Osteocyte (in vitro differentiated cells): Measurements from ENCODE around the gene ODC1. TPM values are rescaled to one million over a fixed set of nuclear protein-coding genes. Genes with fewer than 3 reads are reported as not detected.

Experiments
- DNase-seq: peaks from one replicate; pipeline ENCODE4 v3.0.0; 2021; ENCODE audit warnings: mixed read lengths; ENCODE audit not compliant: unreplicated experiment; ENCODE audit errors: extremely low spot score
- H3K27ac Mint-ChIP-seq: one replicate; pipeline ENCODE4 v1.8.0; 2021; ENCODE audit warnings: mild to moderate bottlenecking, mixed read lengths; ENCODE audit not compliant: unreplicated experiment
- H3K27me3 Mint-ChIP-seq: one replicate; pipeline ENCODE4 v1.8.0; 2021; ENCODE audit warnings: mixed read lengths; ENCODE audit not compliant: unreplicated experiment
- H3K36me3 Mint-ChIP-seq: one replicate; pipeline ENCODE4 v1.8.0; 2021; ENCODE audit warnings: mixed read lengths; ENCODE audit not compliant: unreplicated experiment
- H3K4me1 Mint-ChIP-seq: one replicate; pipeline ENCODE4 v1.8.0; 2021; ENCODE audit warnings: mixed read lengths; ENCODE audit not compliant: unreplicated experiment
- H3K4me3 Mint-ChIP-seq: one replicate; pipeline ENCODE4 v1.8.0; 2021; ENCODE audit warnings: mild to moderate bottlenecking, moderate library complexity, mixed read lengths; ENCODE audit not compliant: unreplicated experiment
- H3K9me3 Mint-ChIP-seq: one replicate; pipeline ENCODE4 v1.8.0; 2021; ENCODE audit warnings: mixed read lengths; ENCODE audit not compliant: unreplicated experiment
- total RNA-seq: library from RNA; stranded (reverse); gene quantifications from 2 replicates; pipeline ENCODE4 v1.2.1, GENCODE V29; 2021
- TF ChIP-seq, protein P1 (sequence below): fragments of 200-600 bp; sonication (generic); IDR thresholded peaks from 2 replicates; pipeline ENCODE4 v1.5.0; 2021; ENCODE audit warnings: antibody characterized with exemption, mild to moderate bottlenecking, moderate library complexity

The ODC1 gene
- total RNA-seq, 1 donor from 2014 or later = 44.8 TPM

DNA sequence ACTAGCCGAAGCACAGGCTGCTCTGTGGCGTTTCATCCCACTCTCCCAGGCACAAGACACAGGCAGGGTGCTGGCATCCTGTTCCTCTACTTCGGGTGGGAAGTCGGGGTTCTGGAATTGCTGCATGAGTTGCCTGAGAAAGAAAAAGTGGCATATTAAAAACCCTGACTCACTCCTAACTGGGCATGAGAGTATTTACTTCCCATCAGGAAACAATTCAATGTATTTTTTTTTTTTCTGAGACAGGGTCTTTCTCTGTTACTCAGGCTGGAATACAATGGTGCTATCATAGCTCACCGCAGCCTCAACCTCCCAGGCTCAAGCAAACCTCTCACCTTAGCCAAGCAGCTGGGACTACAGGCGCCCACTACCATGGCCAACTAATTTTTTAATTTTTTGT lies 7.4 kb downstream of the ODC1 start:
- Mint-ChIP-seq H3K4me3 (no peak overlapping the region), H3K27ac (no peak overlapping the region), H3K27me3 (no peaks in the 10 kb centered on the region), H3K36me3 (peaks cover 47% of the 10 kb centered on the region), H3K4me1 (peaks cover 3% of the 10 kb centered on the region), H3K9me3 (no peaks in the 10 kb centered on the region)
- DNase-seq = no peak
- TF ChIP-seq, protein P1, sequence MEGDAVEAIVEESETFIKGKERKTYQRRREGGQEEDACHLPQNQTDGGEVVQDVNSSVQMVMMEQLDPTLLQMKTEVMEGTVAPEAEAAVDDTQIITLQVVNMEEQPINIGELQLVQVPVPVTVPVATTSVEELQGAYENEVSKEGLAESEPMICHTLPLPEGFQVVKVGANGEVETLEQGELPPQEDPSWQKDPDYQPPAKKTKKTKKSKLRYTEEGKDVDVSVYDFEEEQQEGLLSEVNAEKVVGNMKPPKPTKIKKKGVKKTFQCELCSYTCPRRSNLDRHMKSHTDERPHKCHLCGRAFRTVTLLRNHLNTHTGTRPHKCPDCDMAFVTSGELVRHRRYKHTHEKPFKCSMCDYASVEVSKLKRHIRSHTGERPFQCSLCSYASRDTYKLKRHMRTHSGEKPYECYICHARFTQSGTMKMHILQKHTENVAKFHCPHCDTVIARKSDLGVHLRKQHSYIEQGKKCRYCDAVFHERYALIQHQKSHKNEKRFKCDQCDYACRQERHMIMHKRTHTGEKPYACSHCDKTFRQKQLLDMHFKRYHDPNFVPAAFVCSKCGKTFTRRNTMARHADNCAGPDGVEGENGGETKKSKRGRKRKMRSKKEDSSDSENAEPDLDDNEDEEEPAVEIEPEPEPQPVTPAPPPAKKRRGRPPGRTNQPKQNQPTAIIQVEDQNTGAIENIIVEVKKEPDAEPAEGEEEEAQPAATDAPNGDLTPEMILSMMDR = no peak

DNA sequence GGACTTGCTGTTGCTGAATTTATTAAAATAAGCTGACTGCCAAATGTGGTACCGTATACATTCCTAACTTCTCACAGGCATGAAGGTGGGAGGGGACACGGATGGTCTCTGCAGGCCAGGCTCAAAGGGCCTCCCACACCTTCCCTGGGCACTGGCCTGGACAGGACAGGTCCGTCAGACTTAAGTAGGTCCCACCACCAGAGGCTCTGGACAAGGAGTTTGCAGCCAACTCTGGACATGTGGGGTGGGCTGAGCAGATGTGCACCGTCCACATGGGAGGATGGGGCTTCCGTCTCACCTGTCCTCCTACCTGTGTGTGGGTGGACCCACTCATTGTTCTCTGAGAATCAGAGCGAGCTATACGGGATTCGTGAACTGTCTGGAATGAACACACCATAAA lies 8.2 kb downstream of the ODC1 start:
- Mint-ChIP-seq H3K9me3 (no peaks in the 10 kb centered on the region), H3K27ac (no peak overlapping the region), H3K4me3 (no peak overlapping the region), H3K27me3 (no peaks in the 10 kb centered on the region), H3K4me1 (peaks cover under 1% of the 10 kb centered on the region), H3K36me3 (peaks cover 47% of the 10 kb centered on the region)
- TF ChIP-seq, protein P1 = no peak
- no peak for DNase-seq

DNA sequence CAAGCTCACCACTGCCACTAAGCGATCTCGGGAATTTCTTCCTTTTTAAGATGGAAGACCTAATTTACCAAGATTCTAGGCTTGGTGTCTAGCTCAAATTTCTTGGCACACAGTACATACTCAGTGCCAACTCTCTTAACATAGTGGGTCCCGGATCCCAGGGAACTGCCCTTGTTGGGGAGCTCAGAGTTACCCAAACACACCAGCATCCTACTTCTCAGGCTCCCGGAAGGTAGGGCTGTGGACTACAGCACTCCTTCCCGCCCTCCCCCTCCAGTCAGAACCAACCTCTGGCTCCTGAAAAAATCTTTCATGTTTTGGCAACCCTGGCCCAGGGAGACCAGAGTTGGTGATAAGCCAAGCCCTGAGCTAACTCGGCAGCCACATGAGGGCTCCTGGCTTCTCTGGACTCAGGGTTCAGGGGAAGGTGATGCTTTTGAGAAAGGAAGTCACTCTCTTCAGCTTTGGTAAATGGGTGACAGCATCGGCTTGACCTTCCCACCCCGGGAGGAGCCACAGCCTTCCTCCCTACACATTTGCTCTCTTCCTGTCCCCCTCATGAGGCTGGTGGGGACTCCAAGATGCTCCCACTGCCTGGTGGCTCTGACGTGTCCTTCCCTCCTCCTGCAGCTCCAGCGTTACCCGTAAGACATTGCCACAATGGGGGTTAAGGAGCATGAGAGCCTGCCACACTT lies 8.8 kb downstream of the ODC1 start:
- H3K9me3 Mint-ChIP-seq = no peaks in the 10 kb centered on the region
- no peak for DNase-seq
- H3K4me1 Mint-ChIP-seq = peaks cover 4% of the 10 kb centered on the region
- TF ChIP-seq, protein P1 = no peak
- H3K27ac Mint-ChIP-seq = no peak overlapping the region
- H3K4me3 Mint-ChIP-seq = no peak overlapping the region
- peaks cover 41% of the 10 kb centered on the region for H3K36me3 Mint-ChIP-seq
- H3K27me3 Mint-ChIP-seq = no peaks in the 10 kb centered on the region

DNA sequence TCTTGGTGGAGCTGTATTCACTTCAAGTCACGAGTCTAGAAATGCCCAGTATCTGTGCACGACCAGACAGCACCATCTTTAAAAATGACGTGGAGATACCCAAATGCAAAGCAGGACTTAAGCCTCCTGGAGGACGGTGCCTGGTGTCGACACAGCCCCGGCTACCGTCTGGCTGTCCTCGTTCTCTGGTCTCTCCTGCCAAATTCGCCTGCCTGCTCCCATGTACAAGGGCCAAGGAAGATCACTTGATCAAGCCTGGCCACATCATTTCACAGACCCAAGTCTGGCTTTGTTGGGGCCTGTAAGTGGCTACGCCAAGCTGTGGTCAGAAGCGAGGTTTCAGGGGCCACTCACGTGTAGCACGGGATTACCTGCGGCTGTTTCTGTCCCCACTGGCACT lies 9.4 kb downstream of the ODC1 start:
- Mint-ChIP-seq H3K27ac (no peak overlapping the region), H3K4me3 (no peak overlapping the region), H3K27me3 (no peaks in the 10 kb centered on the region), H3K4me1 (peaks cover 9% of the 10 kb centered on the region), H3K36me3 (peaks cover 36% of the 10 kb centered on the region), H3K9me3 (no peaks in the 10 kb centered on the region)
- DNase-seq = no peak
- TF ChIP-seq, protein P1 = no peak

DNA sequence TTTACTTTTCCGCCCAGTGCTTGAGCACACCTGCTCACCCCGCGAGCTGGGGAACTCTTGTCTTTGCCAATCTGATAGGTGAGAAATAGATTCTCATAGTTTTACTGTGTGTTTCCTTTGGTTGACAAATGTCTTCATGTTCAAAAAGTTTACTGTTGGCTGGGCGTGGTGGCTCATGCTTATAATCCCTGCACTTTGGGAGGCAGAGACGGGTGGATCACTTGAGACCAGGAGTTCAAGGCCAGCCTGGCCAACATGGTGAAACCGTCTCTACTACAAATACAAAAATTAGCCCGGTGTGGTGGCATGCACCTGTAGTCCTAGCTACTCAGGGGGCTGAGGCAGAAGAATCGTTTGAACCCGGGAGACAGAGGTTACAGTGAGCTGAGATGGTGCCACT lies 10.3 kb downstream of the ODC1 start:
- Mint-ChIP-seq H3K4me3 (no peak overlapping the region), H3K4me1 (peaks cover 14% of the 10 kb centered on the region), H3K27ac (no peak overlapping the region), H3K9me3 (no peaks in the 10 kb centered on the region), H3K36me3 (peaks cover 28% of the 10 kb centered on the region), H3K27me3 (no peaks in the 10 kb centered on the region)
- TF ChIP-seq, protein P1 = no peak
- no peak for DNase-seq
